ENCODE data around the gene ESPL1. TPM values are rescaled to one million over a fixed set of nuclear protein-coding genes. Genes with fewer than 3 reads are reported as not detected.

ESPL1 gene
- total and polyA plus RNA-seq, 2 experiments from 2014 or later: 3.3 to 8.5 TPM

DNA sequence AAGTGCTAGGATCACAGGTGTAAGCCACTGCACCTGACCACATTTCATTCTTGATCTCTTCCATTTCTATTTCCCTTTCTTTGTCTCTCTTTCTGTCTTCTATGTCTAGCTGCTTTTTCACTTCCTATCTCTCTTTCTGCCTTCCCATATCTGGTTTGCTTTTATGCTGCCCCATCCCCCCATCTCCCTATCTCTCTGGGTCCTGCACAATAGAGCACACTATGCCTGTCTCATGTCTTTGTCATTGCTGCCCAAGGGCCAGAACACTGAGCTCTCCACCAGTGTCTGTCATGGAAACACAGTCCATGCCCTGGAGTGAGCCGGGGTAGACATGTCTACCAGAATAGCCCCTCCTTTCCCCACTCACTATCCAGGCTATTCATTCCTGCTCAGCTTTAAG, 23.8 kb upstream of the ESPL1 start:
- Histone ChIP-seq H3F3A (ENCODE audit: insufficient read depth) (no peaks in the 10 kb centered on the region), H3K36me3 (ENCODE audit: low read depth) (no peaks in the 10 kb centered on the region), H3K9me2 (ENCODE audit: insufficient read depth) (no peaks in the 10 kb centered on the region), H3K4me2 (ENCODE audit: unreplicated experiment) (no peak overlapping the region), H3K4me1 (ENCODE audit: insufficient read depth) (no peaks in the 10 kb centered on the region), H2AFZ (no peak overlapping the region), H3K27ac (no peak overlapping the region), H3K79me2 (ENCODE audit: insufficient read depth) (no peaks in the 10 kb centered on the region), H3K27me3 (replicated peaks; ENCODE audit: insufficient read depth) (no peaks in the 10 kb centered on the region; the same call in 1 of the 2 replicates), H4K20me1 (ENCODE audit: insufficient read depth) (no peaks in the 10 kb centered on the region), H3K9me3 (ENCODE audit: low read depth) (no peaks in the 10 kb centered on the region), H3K9ac (no peak overlapping the region), H3K4me3 (no peak overlapping the region)
- no peak for TF ChIP-seq EZH2phosphoT487 (IDR thresholded peaks at IDR 0.05; ENCODE audit: insufficient read depth, low read depth)
- no peak for TF ChIP-seq EZH2 (IDR thresholded peaks at IDR 0.05; ENCODE audit: insufficient read depth, poor library complexity, severe bottlenecking)
- in situ Hi-C loops (cut with MboI): no loop called here
- DNase-seq: no peak
- WGBS, 2 experiments (ENCODE audit: low coverage in 1 of 2, low lambda C conversion rate in 2 of 2, missing lambda C conversion rate in 2 of 2): 8 to 18% methylated on average over 1 of the region's 1 CpG

GRCh38 chr12:53245286-53245685, 22.8 kb upstream of the ESPL1 start:
- H3F3A ChIP-seq (ENCODE audit: insufficient read depth): 0 out of 2 replicates have a peak, but pooled peaks cover under 1% of the 10 kb centered on the region
- in situ Hi-C loops (cut with MboI): no loop called here
- H3K4me2 ChIP-seq (ENCODE audit: unreplicated experiment): no peak overlapping the region
- no peaks in the 10 kb centered on the region for H4K20me1 ChIP-seq (ENCODE audit: insufficient read depth)
- no peak for TF ChIP-seq EZH2phosphoT487 (IDR thresholded peaks at IDR 0.05; ENCODE audit: insufficient read depth, low read depth)
- no peak for TF ChIP-seq EZH2 (IDR thresholded peaks at IDR 0.05; ENCODE audit: insufficient read depth, poor library complexity, severe bottlenecking)
- 85 to 87% methylated on average over 3 of the region's 3 CpGs for WGBS, 2 experiments (ENCODE audit: low coverage in 1 of 2, low lambda C conversion rate in 2 of 2, missing lambda C conversion rate in 2 of 2)
- no peaks in the 10 kb centered on the region for H3K36me3 ChIP-seq (ENCODE audit: low read depth)
- DNase-seq: no peak
- H3K79me2 ChIP-seq (ENCODE audit: insufficient read depth): no peaks in the 10 kb centered on the region
- H3K27ac ChIP-seq: no peak overlapping the region
- H3K4me1 ChIP-seq (ENCODE audit: insufficient read depth): no peaks in the 10 kb centered on the region
- no peaks in the 10 kb centered on the region for H3K9me3 ChIP-seq (ENCODE audit: low read depth)
- H3K27me3 ChIP-seq (replicated peaks; ENCODE audit: insufficient read depth): no peaks in the 10 kb centered on the region; the same call in 1 of the 2 replicates
- H3K9me2 ChIP-seq (ENCODE audit: insufficient read depth): no peaks in the 10 kb centered on the region
- no peak overlapping the region for H3K4me3 ChIP-seq
- H2AFZ ChIP-seq: no peak overlapping the region
- H3K9ac ChIP-seq: no peak overlapping the region

GRCh38 chr12:53251477-53252348, 16.4 kb upstream of the ESPL1 start:
- H4K20me1 ChIP-seq (ENCODE audit: insufficient read depth): no peaks in the 10 kb centered on the region
- H3K4me3 ChIP-seq: peak overlapping the region; percentile 89
- peak overlapping the region; percentile 89 for H3K4me2 ChIP-seq (ENCODE audit: unreplicated experiment)
- H3K27ac ChIP-seq: peak overlapping the region; percentile 80
- peaks cover 37% of the 10 kb centered on the region for H3K79me2 ChIP-seq (ENCODE audit: insufficient read depth)
- H3K9me2 ChIP-seq (ENCODE audit: insufficient read depth): no peaks in the 10 kb centered on the region
- H2AFZ ChIP-seq: peak overlapping the region; percentile 89
- WGBS, 2 experiments (ENCODE audit: low coverage in 1 of 2, low lambda C conversion rate in 2 of 2, missing lambda C conversion rate in 2 of 2): 1 to 2% methylated on average over 19 to 36 of the region's 51 CpGs
- no peaks in the 10 kb centered on the region for H3K36me3 ChIP-seq (ENCODE audit: low read depth)
- H3K4me1 ChIP-seq (ENCODE audit: insufficient read depth): peaks cover 19% of the 10 kb centered on the region
- no peaks in the 10 kb centered on the region for H3K27me3 ChIP-seq (replicated peaks; ENCODE audit: insufficient read depth)
- in situ Hi-C loops (cut with MboI): no loop called here
- peak; percentile 90 for DNase-seq
- no peak for TF ChIP-seq EZH2 (IDR thresholded peaks at IDR 0.05; ENCODE audit: insufficient read depth, poor library complexity, severe bottlenecking)
- peak overlapping the region; percentile 91 for H3K9ac ChIP-seq
- H3F3A ChIP-seq (ENCODE audit: insufficient read depth): peaks cover 15% of the 10 kb centered on the region
- H3K9me3 ChIP-seq (ENCODE audit: low read depth): no peaks in the 10 kb centered on the region

- H3K4me3 ChIP-seq: peak overlapping the region; percentile 89
- H2AFZ ChIP-seq: peak overlapping the region; percentile 85
- in situ Hi-C loops (cut with MboI): no loop called here
- H3K9me2 ChIP-seq (ENCODE audit: insufficient read depth): no peaks in the 10 kb centered on the region
- H3K36me3 ChIP-seq (ENCODE audit: low read depth): no peaks in the 10 kb centered on the region
- H3K9ac ChIP-seq: peak overlapping the region; percentile 91
- H3F3A ChIP-seq (ENCODE audit: insufficient read depth): peaks cover 15% of the 10 kb centered on the region
- no peaks in the 10 kb centered on the region for H3K9me3 ChIP-seq (ENCODE audit: low read depth)
- H3K4me1 ChIP-seq (ENCODE audit: insufficient read depth): peaks cover 19% of the 10 kb centered on the region
- peaks cover 37% of the 10 kb centered on the region for H3K79me2 ChIP-seq (ENCODE audit: insufficient read depth)
- no peak for TF ChIP-seq EZH2phosphoT487 (IDR thresholded peaks at IDR 0.05; ENCODE audit: insufficient read depth, low read depth)
- TF ChIP-seq EZH2 (IDR thresholded peaks at IDR 0.05; ENCODE audit: insufficient read depth, poor library complexity, severe bottlenecking): no peak
- peak overlapping the region; percentile 80 for H3K27ac ChIP-seq
- H3K27me3 ChIP-seq (replicated peaks; ENCODE audit: insufficient read depth): no peaks in the 10 kb centered on the region
- WGBS, 2 experiments (ENCODE audit: low coverage in 1 of 2, low lambda C conversion rate in 2 of 2, missing lambda C conversion rate in 2 of 2): 8 to 11% methylated on average over 15 to 19 of the region's 19 CpGs
- peak overlapping the region; percentile 89 for H3K4me2 ChIP-seq (ENCODE audit: unreplicated experiment)
- DNase-seq: peak; percentile 68
- no peaks in the 10 kb centered on the region for H4K20me1 ChIP-seq (ENCODE audit: insufficient read depth)
These were observed 15.7 kb upstream of the ESPL1 start for GRCh38 chr12:53252349-53252916.
